OCI-LY3 (cell line): ENCODE data around the gene MEF2B.

ENCODE experiments used
- CTCF ChIP-seq: fragments of 200-600, 300-600 bp; sonication (generic); IDR thresholded peaks from 2 replicates; pipeline ENCODE4 v1.5.1; 2014; ENCODE audit warnings: antibody characterized with exemption, low read length, low read depth
- EZH2phosphoT487 ChIP-seq: fragments of 200-600 bp; shearing (Covaris generic); IDR thresholded peaks from 2 replicates; pipeline ENCODE4 v1.6.1; 2018; ENCODE audit warnings: antibody characterized with exemption, mixed run types, low read depth

- no peak for TF ChIP-seq CTCF
- TF ChIP-seq EZH2phosphoT487, result no peak
These were observed 47.0 kb upstream of the MEF2B start for GRCh38 chr19:19217099-19217498.
